ENCODE results near the gene VPS13D.

The VPS13D gene

GRCh38 chr1:12450756-12451559, 221.1 kb downstream of the VPS13D start:
- H3K4me1 ChIP-seq (ENCODE audit: low read length), result peaks cover 27% of the 10 kb centered on the region
- H4K20me1 ChIP-seq (ENCODE audit: insufficient read depth, low read length), result peaks cover 6% of the 10 kb centered on the region; the same call in 1 of the 2 replicates
- no peak overlapping the region for H3K4me3 ChIP-seq (ENCODE audit: low read length)
- H3K9me3 ChIP-seq (replicated peaks; ENCODE audit: insufficient read depth, low read length), result no peaks in the 10 kb centered on the region
- H3K27ac ChIP-seq (ENCODE audit: low read length), result no peak overlapping the region
- no peak for TF ChIP-seq EZH2 (optimal IDR thresholded peaks at IDR 0.05; ENCODE audit: low read depth, low read length)
- TF ChIP-seq EZH2phosphoT487 (IDR thresholded peaks at IDR 0.05; ENCODE audit: low read length), result no peak
- TF ChIP-seq CTCF (IDR thresholded peaks at IDR 0.05; ENCODE audit: low read length), result no peak
- no peak overlapping the region for H3K9ac ChIP-seq (ENCODE audit: low read length)
- peaks cover 20% of the 10 kb centered on the region for H3F3A ChIP-seq (ENCODE audit: insufficient read depth, low read length)
- H3K79me2 ChIP-seq (ENCODE audit: low read length), result no peaks in the 10 kb centered on the region
- H2AFZ ChIP-seq (ENCODE audit: low read length), result no peak overlapping the region
- no peak overlapping the region for H3K4me2 ChIP-seq (ENCODE audit: low read depth, low read length)
- peaks cover 10% of the 10 kb centered on the region; the same call in 1 of the 2 replicates for H3K27me3 ChIP-seq (replicated peaks; ENCODE audit: insufficient read depth, low read length)
- DNase-seq, result no peak
- no peaks in the 10 kb centered on the region for H3K36me3 ChIP-seq (replicated peaks; ENCODE audit: insufficient read depth, low read length)
- H3K9me2 ChIP-seq (replicated peaks; ENCODE audit: insufficient read depth, low read length), result no peaks in the 10 kb centered on the region

DNA sequence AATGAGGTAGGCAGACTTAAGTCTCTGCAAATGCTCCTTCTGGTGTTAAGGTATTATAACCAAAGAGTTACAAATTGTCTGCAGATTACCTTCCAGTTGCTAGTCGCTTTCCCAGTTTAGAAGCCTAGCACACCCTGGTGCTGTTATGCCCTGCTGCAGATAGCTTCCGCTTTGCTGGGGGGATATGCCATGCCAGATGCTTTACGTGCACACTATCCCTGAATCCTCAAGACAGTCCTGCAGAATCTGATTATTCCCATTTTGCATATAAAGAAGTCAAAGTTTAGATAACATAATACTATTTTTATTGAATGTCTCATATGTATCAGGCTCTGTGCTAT, 221.7 kb downstream of the VPS13D start:
- H3K27ac ChIP-seq (ENCODE audit: low read length), result no peak overlapping the region
- no peak for TF ChIP-seq EZH2 (optimal IDR thresholded peaks at IDR 0.05; ENCODE audit: low read depth, low read length)
- TF ChIP-seq CTCF (IDR thresholded peaks at IDR 0.05; ENCODE audit: low read length), result no peak
- no peak for TF ChIP-seq EZH2phosphoT487 (IDR thresholded peaks at IDR 0.05; ENCODE audit: low read length)
- peaks cover 27% of the 10 kb centered on the region for H3K4me1 ChIP-seq (ENCODE audit: low read length)

GRCh38 chr1:12452262-12452661, 222.4 kb downstream of the VPS13D start:
- peaks cover 20% of the 10 kb centered on the region for H3F3A ChIP-seq (ENCODE audit: insufficient read depth, low read length)
- no peaks in the 10 kb centered on the region for H3K9me2 ChIP-seq (replicated peaks; ENCODE audit: insufficient read depth, low read length)
- peaks cover 5% of the 10 kb centered on the region; the same call in 1 of the 2 replicates for H3K27me3 ChIP-seq (replicated peaks; ENCODE audit: insufficient read depth, low read length)
- H3K79me2 ChIP-seq (ENCODE audit: low read length), result no peaks in the 10 kb centered on the region
- TF ChIP-seq CTCF (IDR thresholded peaks at IDR 0.05; ENCODE audit: low read length) (no peak), EZH2 (optimal IDR thresholded peaks at IDR 0.05; ENCODE audit: low read depth, low read length) (no peak), EZH2phosphoT487 (IDR thresholded peaks at IDR 0.05; ENCODE audit: low read length) (no peak)
- H4K20me1 ChIP-seq (ENCODE audit: insufficient read depth, low read length), result peaks cover 6% of the 10 kb centered on the region; the same call in 1 of the 2 replicates
- no peak for DNase-seq
- peaks cover 27% of the 10 kb centered on the region for H3K4me1 ChIP-seq (ENCODE audit: low read length)
- no peak overlapping the region for H3K27ac ChIP-seq (ENCODE audit: low read length)
- no peaks in the 10 kb centered on the region for H3K9me3 ChIP-seq (replicated peaks; ENCODE audit: insufficient read depth, low read length)
- H3K36me3 ChIP-seq (replicated peaks; ENCODE audit: insufficient read depth, low read length), result no peaks in the 10 kb centered on the region
- no peak overlapping the region for H3K4me2 ChIP-seq (ENCODE audit: low read depth, low read length)
- H3K4me3 ChIP-seq (ENCODE audit: low read length), result no peak overlapping the region
- H3K9ac ChIP-seq (ENCODE audit: low read length), result no peak overlapping the region
- H2AFZ ChIP-seq (ENCODE audit: low read length), result no peak overlapping the region

More for the DNA sequence above, 221.7 kb downstream of the VPS13D start:
- Histone ChIP-seq H3K79me2 (ENCODE audit: low read length) (no peaks in the 10 kb centered on the region), H3F3A (ENCODE audit: insufficient read depth, low read length) (peaks cover 20% of the 10 kb centered on the region), H4K20me1 (ENCODE audit: insufficient read depth, low read length) (peaks cover 6% of the 10 kb centered on the region; the same call in 1 of the 2 replicates), H3K4me2 (ENCODE audit: low read depth, low read length) (no peak overlapping the region), H3K9ac (ENCODE audit: low read length) (no peak overlapping the region), H2AFZ (ENCODE audit: low read length) (no peak overlapping the region), H3K4me3 (ENCODE audit: low read length) (no peak overlapping the region), H3K9me2 (replicated peaks; ENCODE audit: insufficient read depth, low read length) (no peaks in the 10 kb centered on the region), H3K36me3 (replicated peaks; ENCODE audit: insufficient read depth, low read length) (no peaks in the 10 kb centered on the region), H3K27me3 (replicated peaks; ENCODE audit: insufficient read depth, low read length) (peaks cover 10% of the 10 kb centered on the region; the same call in 1 of the 2 replicates), H3K9me3 (replicated peaks; ENCODE audit: insufficient read depth, low read length) (no peaks in the 10 kb centered on the region)
- no peak for DNase-seq
